ENCODE measurements around the gene METTL16. TPM values are rescaled to one million over a fixed set of nuclear protein-coding genes. Genes with fewer than 3 reads are reported as not detected.

METTL16 gene
- total RNA-seq, 1 donor from 2014 or later: 22.9 TPM

DNA sequence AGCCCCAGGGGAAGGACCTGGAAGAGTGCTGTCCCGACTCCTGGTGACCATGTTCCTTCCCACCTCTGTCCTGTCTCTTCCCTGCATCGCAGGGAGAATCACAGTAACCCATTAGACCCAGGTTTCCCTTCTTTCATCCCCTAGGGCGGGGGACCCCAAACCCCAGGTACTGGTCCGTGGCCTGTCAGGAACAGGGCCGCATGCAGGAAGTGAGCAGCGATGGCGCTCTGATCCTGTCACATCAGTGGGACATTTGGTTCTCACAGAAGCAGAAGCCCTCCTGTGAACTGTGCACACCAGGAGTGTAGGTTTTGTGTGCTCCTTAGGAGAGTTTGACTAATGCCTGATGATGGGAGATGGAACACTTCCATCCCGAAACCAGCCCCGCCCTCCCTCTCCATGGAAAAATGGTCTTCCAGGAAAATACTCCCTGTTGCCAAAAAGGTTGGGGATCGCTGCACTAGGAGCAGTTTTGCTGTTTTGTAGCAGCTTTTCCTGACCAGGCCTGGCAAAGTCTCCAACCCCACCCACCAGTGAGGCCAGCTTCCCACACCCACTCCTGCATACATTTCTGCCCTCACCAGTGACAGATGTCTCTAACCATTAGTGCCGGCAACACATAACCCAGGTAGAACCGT lies 121.4 kb downstream of the METTL16 start:
- Mint-ChIP-seq H3K36me3 (ENCODE audit: unreplicated experiment) (peaks cover 17% of the 10 kb centered on the region), H3K27ac (ENCODE audit: unreplicated experiment) (no peak overlapping the region), H3K4me1 (ENCODE audit: unreplicated experiment) (peaks cover 24% of the 10 kb centered on the region)

GRCh38 chr17:2388683-2389055 lies 123.0 kb downstream of the METTL16 start:
- Mint-ChIP-seq H3K4me1 (ENCODE audit: unreplicated experiment) (peaks cover 24% of the 10 kb centered on the region), H3K27ac (ENCODE audit: unreplicated experiment) (peak overlapping the region; percentile 63), H3K4me3 (ENCODE audit: unreplicated experiment) (no peak overlapping the region), H3K27me3 (ENCODE audit: unreplicated experiment) (no peaks in the 10 kb centered on the region), H3K9me3 (ENCODE audit: unreplicated experiment) (no peaks in the 10 kb centered on the region), H3K36me3 (ENCODE audit: unreplicated experiment) (peaks cover 17% of the 10 kb centered on the region)
- TF ChIP-seq, protein P1, sequence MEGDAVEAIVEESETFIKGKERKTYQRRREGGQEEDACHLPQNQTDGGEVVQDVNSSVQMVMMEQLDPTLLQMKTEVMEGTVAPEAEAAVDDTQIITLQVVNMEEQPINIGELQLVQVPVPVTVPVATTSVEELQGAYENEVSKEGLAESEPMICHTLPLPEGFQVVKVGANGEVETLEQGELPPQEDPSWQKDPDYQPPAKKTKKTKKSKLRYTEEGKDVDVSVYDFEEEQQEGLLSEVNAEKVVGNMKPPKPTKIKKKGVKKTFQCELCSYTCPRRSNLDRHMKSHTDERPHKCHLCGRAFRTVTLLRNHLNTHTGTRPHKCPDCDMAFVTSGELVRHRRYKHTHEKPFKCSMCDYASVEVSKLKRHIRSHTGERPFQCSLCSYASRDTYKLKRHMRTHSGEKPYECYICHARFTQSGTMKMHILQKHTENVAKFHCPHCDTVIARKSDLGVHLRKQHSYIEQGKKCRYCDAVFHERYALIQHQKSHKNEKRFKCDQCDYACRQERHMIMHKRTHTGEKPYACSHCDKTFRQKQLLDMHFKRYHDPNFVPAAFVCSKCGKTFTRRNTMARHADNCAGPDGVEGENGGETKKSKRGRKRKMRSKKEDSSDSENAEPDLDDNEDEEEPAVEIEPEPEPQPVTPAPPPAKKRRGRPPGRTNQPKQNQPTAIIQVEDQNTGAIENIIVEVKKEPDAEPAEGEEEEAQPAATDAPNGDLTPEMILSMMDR (IDR thresholded peaks at IDR 0.05): no peak
- DNase-seq (ENCODE audit: extremely low spot score, unreplicated experiment): no peak

More for the DNA sequence above, 121.4 kb downstream of the METTL16 start:
- Mint-ChIP-seq H3K9me3 (ENCODE audit: unreplicated experiment) (no peaks in the 10 kb centered on the region), H3K4me3 (ENCODE audit: unreplicated experiment) (peak overlapping the region; percentile 22), H3K27me3 (ENCODE audit: unreplicated experiment) (no peaks in the 10 kb centered on the region)
- DNase-seq (ENCODE audit: extremely low spot score, unreplicated experiment): no peak
- TF ChIP-seq, protein P1 (IDR thresholded peaks at IDR 0.05): no peak

- Mint-ChIP-seq H3K9me3 (ENCODE audit: unreplicated experiment) (no peaks in the 10 kb centered on the region), H3K27ac (ENCODE audit: unreplicated experiment) (peak overlapping the region; percentile 63), H3K4me3 (ENCODE audit: unreplicated experiment) (no peak overlapping the region), H3K36me3 (ENCODE audit: unreplicated experiment) (peaks cover 17% of the 10 kb centered on the region), H3K27me3 (ENCODE audit: unreplicated experiment) (no peaks in the 10 kb centered on the region), H3K4me1 (ENCODE audit: unreplicated experiment) (peaks cover 28% of the 10 kb centered on the region)
- no peak for DNase-seq (ENCODE audit: extremely low spot score, unreplicated experiment)
- TF ChIP-seq, protein P1 (IDR thresholded peaks at IDR 0.05): no peak
Observed at GRCh38 chr17:2388020-2388682, 123.5 kb downstream of the METTL16 start.

DNA sequence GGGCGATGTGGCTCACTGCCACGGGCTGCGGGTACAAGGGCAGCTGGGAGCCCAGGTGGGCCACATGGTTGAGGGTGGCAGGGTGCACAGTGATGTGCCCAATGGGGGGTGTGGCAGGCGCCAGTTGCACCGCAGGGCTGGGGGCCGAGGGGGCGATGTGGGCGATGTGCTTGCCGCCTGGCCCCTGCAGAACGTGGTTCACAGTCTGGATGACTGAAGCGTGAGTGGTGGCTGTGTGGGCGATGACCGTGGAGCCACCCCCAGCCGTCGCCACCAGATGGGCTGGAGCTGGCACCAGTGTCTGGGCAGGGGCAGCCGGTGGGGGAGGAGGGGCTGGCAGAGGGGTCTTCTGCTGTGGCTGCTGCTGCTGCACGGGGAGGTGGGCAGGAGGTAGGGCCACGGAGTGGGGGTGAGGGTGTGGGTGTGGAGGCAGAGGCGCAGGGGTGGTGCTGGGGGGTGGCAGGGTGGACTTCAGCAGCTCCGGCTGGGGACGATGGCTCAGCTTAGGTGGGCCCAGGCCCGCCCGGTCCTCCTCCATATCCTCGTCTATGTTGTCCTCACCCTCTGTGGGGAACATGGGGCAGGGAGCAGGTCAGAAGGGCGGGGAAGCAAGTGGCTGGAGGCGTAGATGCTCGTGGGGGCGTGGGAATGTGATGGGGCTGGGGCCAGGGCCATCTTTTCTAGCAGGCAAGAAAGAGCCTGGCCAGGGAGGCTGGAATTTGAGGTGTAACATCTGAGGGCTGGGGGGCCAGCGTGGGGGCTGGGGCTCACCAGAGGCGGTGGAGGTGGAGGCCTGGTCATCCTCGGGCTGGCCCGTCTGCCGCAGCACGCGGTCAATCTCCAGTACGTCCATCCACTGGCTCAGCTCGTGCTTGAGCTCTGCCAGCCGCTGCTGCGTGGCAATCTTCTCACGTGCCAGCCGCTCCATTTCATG lies 124.3 kb downstream of the METTL16 start:
- Mint-ChIP-seq H3K36me3 (ENCODE audit: unreplicated experiment) (peaks cover 17% of the 10 kb centered on the region), H3K9me3 (ENCODE audit: unreplicated experiment) (no peaks in the 10 kb centered on the region), H3K4me3 (ENCODE audit: unreplicated experiment) (no peak overlapping the region), H3K27me3 (ENCODE audit: unreplicated experiment) (no peaks in the 10 kb centered on the region), H3K4me1 (ENCODE audit: unreplicated experiment) (peaks cover 30% of the 10 kb centered on the region), H3K27ac (ENCODE audit: unreplicated experiment) (no peak overlapping the region)
- DNase-seq (ENCODE audit: extremely low spot score, unreplicated experiment): no peak
- TF ChIP-seq, protein P1 (IDR thresholded peaks at IDR 0.05): no peak
